Body of pancreas (tissue), 4 donors: ENCODE data around the gene SAMD9. TPM values are rescaled to one million over a fixed set of nuclear protein-coding genes. Genes with fewer than 3 reads are reported as not detected.

Experiments used
- ATAC-seq: fragments of 150-250 bp; one replicate; pipeline ENCODE4 v1.9.1; 2016
- DNase-seq, 4 donors: peaks; one replicate each; pipeline ENCODE4 v3.0.0-alpha.2; 2019
- H3K27ac ChIP-seq, 4 donors: fragments of 200-600 bp; sonication (generic); 1 replicate in 3 of 4; 2 replicates in 1 of 4; pipeline versions ENCODE4 v1.5.1 to v1.6.1; 2016 to 2019; ENCODE audit warnings: mild to moderate bottlenecking in 1 of 4, mixed read lengths in 1 of 4, moderate library complexity in 1 of 4
- H3K27me3 ChIP-seq, 2 donors: fragments of 200-600 bp; sonication (generic); one replicate each; pipeline ENCODE4 v1.6.0; 2016; ENCODE audit warnings: mild to moderate bottlenecking in 1 of 2
- H3K36me3 ChIP-seq, 2 donors: fragments of 200-600 bp; sonication (generic); replicated peaks in 1 of 2; 2 replicates each; pipeline ENCODE4 v1.5.1; 2016; ENCODE audit warnings: low read depth in 2 of 2; ENCODE audit not compliant: insufficient read depth in 1 of 2
- H3K4me1 ChIP-seq: fragments of 200-600 bp; sonication (generic); one replicate; pipeline ENCODE4 v1.6.0; 2016
- H3K4me3 ChIP-seq, 2 donors: fragments of 200-600 bp; sonication (generic); 1 replicate in 1 of 2; 2 replicates in 1 of 2; pipeline ENCODE4 v1.5.1; 2016 to 2019
- H3K9me3 ChIP-seq, 3 donors: fragments of 200-600 bp; sonication (generic); 1 replicate in 2 of 3; 2 replicates in 1 of 3; pipeline ENCODE4 v1.5.1; 2016
- POLR2A ChIP-seq, 3 donors: fragments of 450-650 bp; IDR thresholded peaks; one replicate each; pipeline ENCODE4 v1.6.1; 2016; ENCODE audit warnings: antibody characterized with exemption in 3 of 3, mild to moderate bottlenecking in 2 of 3
- WGBS, 2 donors: methylation state at CpG; one replicate each; pipeline ENCODE4 v1.1.5; 2017; 5-methylcytosine and 5-hydroxymethylcytosine counted together
- intact Hi-C: fragments of 100-400 bp; cut with DNase I; formaldehyde crosslinking; loops from one replicate; pipeline ENCODE4 v1.15.1; 2023
- total RNA-seq, 2 donors: library from RNA; depleted of rRNA; stranded (reverse); fragments of >200 nt; gene quantifications; one replicate each; pipeline ENCODE4 v1.1.0, GENCODE V29; 2016
- TF ChIP-seq, protein P1 (sequence below), 7 experiments: fragments of 450-650 bp in 4 of 7; fragments of 200-600 bp in 3 of 7; sonication (generic) in 3 of 7; IDR thresholded peaks; one replicate each; pipeline ENCODE4 v1.5.1; 2016 to 2019; ENCODE audit warnings: antibody characterized with exemption in 7 of 7

SAMD9 gene
- total RNA-seq, 2 donors from 2014 or later = 4.9 to 5.2 TPM

GRCh38 chr7:93160410-93160809 lies 42.6 kb upstream of the SAMD9 start:
- Histone ChIP-seq H3K4me3 (no peak overlapping the region), H3K27me3 (no peaks in the 10 kb centered on the region), H3K36me3 (no peaks in the 10 kb centered on the region), H3K4me1 (peaks cover 4% of the 10 kb centered on the region), H3K27ac (no peak overlapping the region), H3K9me3 (no peaks in the 10 kb centered on the region)
- 23 to 25% methylated on average over 1 of the region's 1 CpG for WGBS, 2 donors
- TF ChIP-seq POLR2A (IDR thresholded peaks at IDR 0.05) = no peak
- TF ChIP-seq, protein P1, sequence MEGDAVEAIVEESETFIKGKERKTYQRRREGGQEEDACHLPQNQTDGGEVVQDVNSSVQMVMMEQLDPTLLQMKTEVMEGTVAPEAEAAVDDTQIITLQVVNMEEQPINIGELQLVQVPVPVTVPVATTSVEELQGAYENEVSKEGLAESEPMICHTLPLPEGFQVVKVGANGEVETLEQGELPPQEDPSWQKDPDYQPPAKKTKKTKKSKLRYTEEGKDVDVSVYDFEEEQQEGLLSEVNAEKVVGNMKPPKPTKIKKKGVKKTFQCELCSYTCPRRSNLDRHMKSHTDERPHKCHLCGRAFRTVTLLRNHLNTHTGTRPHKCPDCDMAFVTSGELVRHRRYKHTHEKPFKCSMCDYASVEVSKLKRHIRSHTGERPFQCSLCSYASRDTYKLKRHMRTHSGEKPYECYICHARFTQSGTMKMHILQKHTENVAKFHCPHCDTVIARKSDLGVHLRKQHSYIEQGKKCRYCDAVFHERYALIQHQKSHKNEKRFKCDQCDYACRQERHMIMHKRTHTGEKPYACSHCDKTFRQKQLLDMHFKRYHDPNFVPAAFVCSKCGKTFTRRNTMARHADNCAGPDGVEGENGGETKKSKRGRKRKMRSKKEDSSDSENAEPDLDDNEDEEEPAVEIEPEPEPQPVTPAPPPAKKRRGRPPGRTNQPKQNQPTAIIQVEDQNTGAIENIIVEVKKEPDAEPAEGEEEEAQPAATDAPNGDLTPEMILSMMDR (IDR thresholded peaks at IDR 0.05) = no peak
- ATAC-seq (no peak), DNase-seq (no peak)
- intact Hi-C loops = no loop called here

- intact Hi-C loops = no loop called here
- Histone ChIP-seq H3K9me3 (no peaks in the 10 kb centered on the region), H3K4me1 (peaks cover 4% of the 10 kb centered on the region), H3K27me3 (no peaks in the 10 kb centered on the region), H3K4me3 (no peak overlapping the region), H3K36me3 (no peaks in the 10 kb centered on the region), H3K27ac (no peak overlapping the region)
- DNase-seq (no peak), ATAC-seq (no peak)
- TF ChIP-seq, protein P1 (IDR thresholded peaks at IDR 0.05) = no peak
- no peak for TF ChIP-seq POLR2A (IDR thresholded peaks at IDR 0.05)
- 51 to 58% methylated on average over 3 of the region's 3 CpGs for WGBS, 2 donors
Measured at GRCh38 chr7:93159490-93159889, 41.7 kb upstream of the SAMD9 start.

DNA sequence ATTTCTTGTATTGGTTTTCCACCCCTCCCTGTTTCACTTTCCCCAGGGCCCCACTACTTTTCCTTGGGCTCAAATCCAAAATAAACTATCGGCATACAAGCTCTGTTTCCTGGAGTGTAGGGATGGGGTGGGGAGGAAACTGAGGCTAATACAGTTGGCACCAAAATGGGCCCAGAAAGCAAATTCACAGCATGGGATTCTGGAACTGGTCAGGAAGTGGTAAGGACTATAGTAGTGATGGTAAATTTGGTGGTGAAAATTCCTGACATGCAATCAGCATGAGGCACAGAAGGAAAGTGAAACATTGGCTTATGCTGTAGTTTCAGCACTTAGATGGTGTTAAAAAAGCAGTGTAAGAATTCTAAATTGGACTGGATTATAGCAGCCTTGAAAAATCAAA lies 39.1 kb upstream of the SAMD9 start:
- H3K4me1 ChIP-seq = peaks cover 4% of the 10 kb centered on the region
- DNase-seq (no peak), ATAC-seq (no peak)
- 57 to 79% methylated on average over 1 of the region's 1 CpG for WGBS, 2 donors
- H3K4me3 ChIP-seq = no peak overlapping the region
- no peak for TF ChIP-seq POLR2A (IDR thresholded peaks at IDR 0.05)
- TF ChIP-seq, protein P1 (IDR thresholded peaks at IDR 0.05) = no peak
- H3K9me3 ChIP-seq = no peaks in the 10 kb centered on the region
- no peak overlapping the region for H3K27ac ChIP-seq
- intact Hi-C loops = no loop called here
- H3K27me3 ChIP-seq = no peaks in the 10 kb centered on the region
- no peaks in the 10 kb centered on the region for H3K36me3 ChIP-seq

GRCh38 chr7:93150200-93150835 lies 32.5 kb upstream of the SAMD9 start:
- Histone ChIP-seq H3K27me3 (no peaks in the 10 kb centered on the region), H3K4me1 (no peaks in the 10 kb centered on the region), H3K36me3 (no peaks in the 10 kb centered on the region), H3K9me3 (no peaks in the 10 kb centered on the region), H3K27ac (no peak overlapping the region), H3K4me3 (no peak overlapping the region)
- DNase-seq (no peak), ATAC-seq (no peak)
- intact Hi-C loops = no loop called here
- no peak for TF ChIP-seq POLR2A (IDR thresholded peaks at IDR 0.05)
- TF ChIP-seq, protein P1 (IDR thresholded peaks at IDR 0.05) = no peak
- 73 to 85% methylated on average over 1 of the region's 1 CpG for WGBS, 2 donors

DNA sequence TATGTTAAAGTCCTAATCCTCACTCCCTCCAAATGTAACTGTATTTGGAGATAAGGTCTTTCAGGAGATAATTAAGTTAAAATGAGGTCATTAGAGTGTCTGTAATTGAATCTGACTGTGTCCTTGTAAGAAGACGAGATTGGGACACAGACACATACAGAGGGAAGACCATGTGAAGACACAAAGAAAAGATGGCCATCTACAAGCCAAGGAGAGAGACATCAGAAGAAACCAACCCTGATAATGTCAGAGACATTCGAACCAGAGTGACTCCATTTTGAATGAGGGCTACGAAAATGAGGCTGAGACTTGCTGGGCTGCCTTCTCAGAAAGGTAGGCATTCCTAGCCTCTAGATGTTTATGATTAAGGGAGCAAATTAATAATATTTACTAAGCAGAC lies 30.9 kb upstream of the SAMD9 start:
- H3K4me1 ChIP-seq = no peaks in the 10 kb centered on the region
- H3K4me3 ChIP-seq = no peak overlapping the region
- H3K36me3 ChIP-seq = no peaks in the 10 kb centered on the region
- DNase-seq = no peak
- WGBS, 2 donors = 68 to 71% methylated on average over 3 of the region's 3 CpGs
- TF ChIP-seq, protein P1 (IDR thresholded peaks at IDR 0.05) = no peak
- no peak for TF ChIP-seq POLR2A (IDR thresholded peaks at IDR 0.05)
- no peaks in the 10 kb centered on the region for H3K9me3 ChIP-seq
- peak overlapping the region in 1 of 4 donors; percentile 44 for H3K27ac ChIP-seq
- H3K27me3 ChIP-seq = no peaks in the 10 kb centered on the region
- no peak for ATAC-seq
- intact Hi-C loops = no loop called here
